ENCODE results near the gene RFWD3.

The RFWD3 gene

DNA sequence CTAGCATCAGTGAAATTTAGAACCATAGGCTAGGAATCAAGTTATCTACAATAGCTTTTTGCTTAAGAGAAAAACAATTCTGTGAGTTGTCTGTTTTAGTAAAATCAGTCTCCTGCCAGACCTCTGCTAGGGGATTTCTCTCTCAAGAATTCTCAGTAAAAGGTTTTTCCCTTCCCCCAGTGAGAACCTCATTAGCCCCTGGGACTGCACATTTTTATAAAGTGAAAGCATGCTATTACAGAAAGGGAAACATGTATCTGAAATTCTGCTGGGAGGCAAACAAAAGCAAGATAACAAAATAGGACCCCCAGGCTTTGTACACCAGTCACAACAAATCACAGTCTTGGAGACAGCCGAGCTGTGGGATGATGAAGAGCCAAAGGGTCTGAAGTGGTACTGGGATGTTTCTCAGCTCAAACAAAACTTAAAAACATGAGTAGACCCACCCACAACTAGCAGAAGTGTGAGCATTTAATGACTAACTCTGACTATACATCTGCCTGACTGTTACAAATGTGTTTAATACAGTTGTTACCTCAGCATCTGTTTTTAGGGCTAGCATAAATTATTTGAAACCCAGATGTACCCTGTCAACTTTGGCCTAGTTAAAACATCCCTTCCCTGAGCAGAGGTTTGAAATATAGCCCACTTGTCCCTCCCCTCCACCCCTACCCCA is 39.8 kb downstream of the RFWD3 start:
- CTCF ChIA-PET = interaction anchor here (0.9 to 2.4 kb wide), 3 partner anchors 8 to 20 kb away, joined by 3 to 9 read pairs (median 5); no protein-coding TSS in a partner anchor
- TF ChIP-seq CTCF (IDR thresholded peaks at IDR 0.05; ENCODE audit: control extremely low read depth, extremely low read depth, low read depth, missing control alignments) = no peak
- POLR2A ChIA-PET = interaction anchor here (0.6 kb wide), 1 partner anchor 238 kb away, joined by 5 read pairs; no protein-coding TSS in a partner anchor
- peak; percentile 43 for DNase-seq (ENCODE audit: extremely low spot score)

DNA sequence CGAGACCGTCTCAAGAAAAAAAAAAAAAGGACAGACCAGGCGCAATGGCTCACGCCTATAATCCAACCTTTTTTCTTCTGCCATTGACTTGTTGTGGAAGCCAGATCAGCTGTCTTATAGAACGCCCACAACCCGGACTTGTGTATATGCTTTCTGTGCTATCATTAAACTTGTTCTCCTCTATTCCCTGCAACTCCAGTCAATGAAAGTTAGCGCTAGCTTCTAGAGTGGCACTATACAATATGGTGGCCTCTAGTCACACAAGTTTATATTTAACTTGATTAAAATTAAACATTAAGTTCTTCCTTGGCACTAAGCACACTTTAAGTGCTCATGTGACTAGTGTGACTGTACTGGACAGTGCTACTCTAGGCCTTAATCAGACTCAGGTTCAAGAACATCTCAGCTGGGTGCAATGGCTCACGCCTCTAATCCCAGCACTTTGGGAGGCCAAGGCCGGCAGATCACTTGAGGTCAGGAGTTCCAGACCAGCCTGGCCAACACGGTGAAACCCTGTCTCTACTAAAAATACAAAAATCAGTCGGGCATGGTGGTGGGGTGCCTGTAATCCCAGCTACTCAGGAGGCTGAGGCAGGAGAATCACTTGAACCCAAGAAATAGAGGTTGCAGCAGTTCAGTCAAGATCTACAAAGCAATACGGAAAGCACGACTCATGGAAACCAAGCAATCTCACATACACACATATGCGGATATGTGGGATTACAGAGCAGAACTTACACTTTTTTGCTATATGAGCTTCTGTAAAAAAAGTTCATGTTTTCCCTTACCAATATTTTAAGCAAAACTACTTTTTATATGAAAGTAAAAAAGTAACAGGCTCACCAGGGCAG is 41.0 kb downstream of the RFWD3 start:
- ChIA-PET POLR2A (interaction anchor here (0.6 to 0.9 kb wide), 2 partner anchors 17 to 160 kb away, joined by 3 to 4 read pairs; no protein-coding TSS in a partner anchor), CTCF (interaction anchor here (0.9 to 2.4 kb wide), 5 partner anchors 9 to 321 kb away, joined by 3 to 9 read pairs (median 4); no protein-coding TSS in a partner anchor)
- no peak for TF ChIP-seq CTCF (IDR thresholded peaks at IDR 0.05; ENCODE audit: control extremely low read depth, extremely low read depth, low read depth, missing control alignments)
- DNase-seq (ENCODE audit: extremely low spot score) = no peak

GRCh38 chr16:74623839-74624235 is 42.8 kb downstream of the RFWD3 start:
- ChIA-PET CTCF (interaction anchor here (0.7 to 2.1 kb wide), 9 partner anchors 9 to 467 kb away, joined by 3 to 9 read pairs (median 3); no protein-coding TSS in a partner anchor), POLR2A (no interaction called here)
- no peak for TF ChIP-seq CTCF (IDR thresholded peaks at IDR 0.05; ENCODE audit: control extremely low read depth, extremely low read depth, low read depth, missing control alignments)
- no peak for DNase-seq (ENCODE audit: extremely low spot score)

GRCh38 chr16:74623214-74623838 is 43.4 kb downstream of the RFWD3 start:
- peak; percentile 36 for DNase-seq (ENCODE audit: extremely low spot score)
- peak; percentile 42 for TF ChIP-seq CTCF (IDR thresholded peaks at IDR 0.05; ENCODE audit: control extremely low read depth, extremely low read depth, low read depth, missing control alignments)
- ChIA-PET POLR2A (no interaction called here), CTCF (interaction anchor here (0.7 to 2.1 kb wide), 18 partner anchors 8 to 174 kb away, joined by 3 to 9 read pairs (median 4); no protein-coding TSS in a partner anchor)

DNA sequence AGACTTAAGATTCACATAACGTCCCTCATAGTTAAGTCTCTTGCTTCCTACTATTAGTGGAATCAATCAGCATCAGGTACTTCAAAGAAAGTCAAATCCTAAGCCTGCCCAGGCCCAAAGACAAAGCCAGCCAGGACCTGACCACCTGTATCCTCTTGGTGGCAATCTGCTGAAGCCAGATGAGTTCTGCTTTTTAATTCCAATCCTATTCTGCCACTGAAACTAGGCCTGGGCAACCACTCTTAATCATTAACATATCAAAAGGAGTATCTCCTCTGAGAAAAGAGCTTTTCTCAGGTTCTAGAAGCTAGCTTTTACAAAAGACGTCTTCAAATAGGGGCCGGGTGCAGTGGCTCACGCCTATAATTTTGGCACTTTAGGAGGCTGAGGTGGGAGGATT is 44.7 kb downstream of the RFWD3 start:
- POLR2A ChIA-PET = interaction anchor here (0.6 kb wide), 1 partner anchor 68 kb away, joined by 6 read pairs; no protein-coding TSS in a partner anchor
- TF ChIP-seq CTCF (IDR thresholded peaks at IDR 0.05; ENCODE audit: control extremely low read depth, extremely low read depth, low read depth, missing control alignments) = no peak
- CTCF ChIA-PET = interaction anchor here (1.0 to 2.1 kb wide), 8 partner anchors 9 to 173 kb away, joined by 3 to 9 read pairs (median 5); no protein-coding TSS in a partner anchor
- no peak for DNase-seq (ENCODE audit: extremely low spot score)

All from GM10248 (cell line).